Measurements from ENCODE around the gene MAB21L4. TPM values are rescaled to one million over a fixed set of nuclear protein-coding genes. Genes with fewer than 3 reads are reported as not detected.

The MAB21L4 gene
- total RNA-seq, 1 donor from 2014 or later = 2.5 TPM

DNA sequence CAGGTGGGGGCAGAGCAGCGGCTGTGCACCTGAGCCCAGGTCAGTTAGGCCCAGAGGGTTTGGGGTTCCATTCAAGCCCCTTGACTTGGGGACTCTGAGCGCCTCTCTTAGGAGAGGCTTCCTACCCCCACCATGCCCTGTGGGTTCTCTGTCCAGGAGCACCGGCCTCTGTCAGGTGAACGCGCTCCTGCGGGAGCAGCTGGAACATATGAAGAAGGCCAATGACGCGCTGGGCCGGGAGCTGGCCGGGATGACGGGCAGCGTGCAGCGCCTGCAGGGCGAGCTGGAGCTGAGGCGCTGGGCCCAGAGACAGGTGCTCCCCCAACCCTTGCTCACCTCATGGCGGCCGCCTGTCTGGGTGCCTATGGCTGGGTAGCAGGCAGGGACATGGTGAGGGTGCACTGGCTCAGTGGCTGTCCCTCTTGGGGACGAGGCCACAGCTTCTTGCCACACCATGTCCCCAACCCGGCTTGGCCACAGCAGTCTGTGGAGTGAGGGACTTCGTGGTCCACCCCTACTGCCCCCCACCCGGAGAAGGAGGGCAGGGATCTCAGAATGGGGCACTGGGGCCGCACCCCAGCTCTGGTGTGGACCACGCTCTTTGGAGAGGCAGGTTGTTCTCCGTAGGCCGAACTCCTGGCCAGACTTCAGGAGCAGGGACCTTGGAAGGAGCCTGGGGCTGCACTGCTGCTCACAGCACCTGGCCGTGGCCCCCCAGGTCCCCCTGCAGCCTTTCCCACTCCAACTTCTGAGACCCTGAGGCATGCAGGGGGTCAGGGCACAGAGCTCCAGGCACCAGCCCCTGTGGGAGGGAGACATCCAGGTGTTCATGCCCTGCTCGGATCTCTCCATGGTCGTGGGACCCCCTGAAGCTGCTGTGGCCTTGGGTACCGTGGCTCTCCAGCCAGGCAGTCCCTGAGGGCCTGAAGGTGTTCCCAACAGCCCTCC lies 29.9 kb upstream of the MAB21L4 start:
- peak; percentile 42 for DNase-seq (ENCODE audit: low spot score)

DNA sequence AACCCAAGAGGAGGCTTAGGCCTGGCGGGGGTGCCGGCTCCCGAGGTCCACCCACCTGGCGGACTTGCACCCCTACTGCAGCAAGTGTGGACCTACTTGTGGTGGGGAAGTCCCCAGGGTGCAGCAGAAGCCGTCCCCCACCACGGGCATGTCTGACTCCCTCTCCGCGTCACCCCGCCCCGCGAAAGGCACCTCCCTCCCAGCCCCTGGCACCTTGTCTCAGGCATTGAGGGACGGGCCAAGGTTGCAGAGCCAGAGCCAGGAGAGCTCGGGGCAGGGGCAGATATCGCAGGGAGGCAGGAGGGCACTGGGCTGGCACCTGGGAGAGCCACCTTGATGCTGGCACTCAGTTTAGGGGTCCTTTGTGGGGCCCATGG lies 29.2 kb upstream of the MAB21L4 start:
- DNase-seq (ENCODE audit: low spot score) = peak; percentile 42

DNA sequence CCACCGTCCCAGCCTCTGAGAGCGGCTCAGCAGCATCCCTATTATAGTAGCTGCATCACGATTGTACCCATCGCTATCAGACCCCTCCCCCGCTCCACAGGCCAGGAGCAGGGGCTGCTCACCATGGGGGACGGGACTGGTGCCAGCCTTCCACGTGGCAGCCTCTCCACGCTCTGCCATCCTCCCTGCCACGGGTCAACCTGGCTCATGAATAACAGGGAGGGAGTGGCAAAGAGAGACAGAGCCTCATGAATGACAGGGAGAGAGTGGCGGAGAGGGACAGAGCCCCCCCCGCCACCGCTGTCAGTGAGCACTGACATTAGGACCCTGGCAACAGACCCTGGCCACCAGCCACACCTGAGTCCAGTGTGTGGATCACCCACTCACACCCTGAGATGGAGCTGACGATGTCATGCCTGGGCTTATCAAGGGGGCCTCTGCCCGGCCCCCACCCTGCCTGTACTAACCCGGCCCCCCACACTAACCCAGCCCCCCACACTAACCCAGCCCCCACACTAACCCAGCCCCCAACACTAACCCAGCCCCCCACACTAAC lies 27.1 kb upstream of the MAB21L4 start:
- DNase-seq (ENCODE audit: low spot score) = no peak

- DNase-seq (ENCODE audit: low spot score) = peak; percentile 41
Measured at GRCh38 chr2:240922245-240922981, 26.5 kb upstream of the MAB21L4 start.

- DNase-seq (ENCODE audit: low spot score) = peak; percentile 42
Measured at GRCh38 chr2:240921995-240922244, 26.0 kb upstream of the MAB21L4 start.

- peak; percentile 50 for DNase-seq (ENCODE audit: low spot score)
Measured at GRCh38 chr2:240921311-240921994, 25.5 kb upstream of the MAB21L4 start.

GRCh38 chr2:240920783-240921231 lies 24.9 kb upstream of the MAB21L4 start:
- DNase-seq (ENCODE audit: low spot score) = peak; percentile 37

DNA sequence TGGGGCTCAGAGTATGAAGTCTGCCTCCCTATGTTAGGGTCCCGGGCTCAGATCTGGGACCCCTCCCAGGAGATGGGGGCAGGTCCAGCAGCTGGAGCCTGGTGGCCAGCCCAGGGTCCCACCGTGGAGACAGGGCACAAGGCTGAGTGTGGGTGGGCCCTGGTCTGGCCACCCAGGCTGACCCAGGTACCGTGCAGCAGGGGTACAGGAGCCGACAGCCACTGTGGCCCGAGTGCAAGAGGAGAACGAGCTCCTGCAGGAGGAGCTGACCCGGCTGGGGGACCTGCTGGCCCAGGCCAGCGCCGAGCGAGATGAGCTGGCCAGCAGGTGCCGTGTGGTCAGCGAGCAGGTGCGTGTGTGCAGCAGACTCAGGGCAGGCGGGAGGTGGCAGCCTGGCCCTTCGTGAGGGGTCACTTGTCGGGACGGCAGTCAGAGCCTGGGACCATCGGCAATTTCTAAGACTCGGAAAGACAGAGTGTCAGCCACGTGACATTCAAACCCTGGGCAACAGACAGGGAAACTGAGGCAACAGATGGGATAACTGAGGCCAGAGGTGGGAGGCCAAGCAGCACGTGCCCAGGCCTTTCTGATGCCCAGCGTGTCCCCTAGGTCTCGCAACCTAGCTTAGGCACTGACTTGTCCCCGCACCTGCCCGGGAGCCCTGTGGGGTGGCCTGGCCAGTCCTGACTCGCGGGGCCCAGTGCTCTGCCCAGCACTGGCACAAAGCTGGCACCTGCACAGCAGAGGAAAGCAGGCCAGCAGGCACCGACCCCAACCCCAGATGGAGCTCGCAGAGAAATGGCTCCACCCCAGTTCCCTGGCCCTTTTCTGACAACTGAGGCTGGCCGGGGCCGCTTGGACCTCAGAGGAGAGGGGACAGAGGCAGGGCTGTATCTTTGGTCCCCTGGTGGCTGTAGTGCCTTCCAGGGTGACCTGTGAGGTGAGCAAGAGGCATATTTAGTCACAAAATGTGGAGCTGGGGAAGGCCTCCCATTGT lies 24.1 kb upstream of the MAB21L4 start:
- peak; percentile 41 for DNase-seq (ENCODE audit: low spot score)

GRCh38 chr2:240919161-240919781 lies 23.3 kb upstream of the MAB21L4 start:
- no peak for DNase-seq (ENCODE audit: low spot score)

DNA sequence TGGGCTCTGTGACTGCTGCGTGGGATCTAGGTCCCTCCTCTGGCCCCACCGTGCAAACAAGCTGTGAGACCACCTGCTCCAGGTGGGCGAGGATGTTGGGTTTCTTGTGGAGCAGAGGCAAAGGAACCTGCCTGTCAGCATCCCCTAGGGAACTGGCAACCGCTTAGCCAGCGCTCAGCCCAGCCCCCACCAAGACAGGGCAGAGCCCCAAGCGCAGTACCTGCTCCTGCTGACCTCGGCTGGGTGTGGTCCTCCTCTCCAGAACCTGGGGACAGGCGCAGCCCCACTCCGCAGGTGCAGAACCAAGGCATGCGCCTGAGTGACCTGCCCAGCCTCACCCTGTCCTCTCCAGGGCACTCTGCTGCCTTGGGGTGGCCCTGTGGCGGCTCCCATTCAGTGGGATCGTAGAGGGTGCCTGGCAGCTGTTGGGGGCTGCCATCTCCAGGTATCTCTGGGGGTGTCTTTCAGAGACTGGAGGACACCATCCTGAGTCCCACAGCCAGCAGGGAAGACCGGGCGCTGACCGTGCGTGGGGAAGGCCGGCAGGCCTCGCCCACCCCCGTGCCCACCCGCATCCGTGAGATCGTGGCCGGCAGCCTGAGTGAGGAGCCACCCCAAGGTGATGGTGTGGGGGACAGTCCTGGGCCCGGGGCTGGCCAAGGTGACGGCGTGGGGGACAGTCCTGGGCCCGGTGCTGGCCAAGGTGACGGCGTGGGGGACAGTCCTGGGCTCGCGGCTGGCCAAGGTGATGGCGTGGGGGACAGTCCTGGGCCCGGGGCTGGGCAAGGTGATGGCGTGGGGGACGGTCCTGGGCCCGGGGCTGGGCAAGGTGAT lies 22.5 kb upstream of the MAB21L4 start:
- no peak for DNase-seq (ENCODE audit: low spot score)

DNA sequence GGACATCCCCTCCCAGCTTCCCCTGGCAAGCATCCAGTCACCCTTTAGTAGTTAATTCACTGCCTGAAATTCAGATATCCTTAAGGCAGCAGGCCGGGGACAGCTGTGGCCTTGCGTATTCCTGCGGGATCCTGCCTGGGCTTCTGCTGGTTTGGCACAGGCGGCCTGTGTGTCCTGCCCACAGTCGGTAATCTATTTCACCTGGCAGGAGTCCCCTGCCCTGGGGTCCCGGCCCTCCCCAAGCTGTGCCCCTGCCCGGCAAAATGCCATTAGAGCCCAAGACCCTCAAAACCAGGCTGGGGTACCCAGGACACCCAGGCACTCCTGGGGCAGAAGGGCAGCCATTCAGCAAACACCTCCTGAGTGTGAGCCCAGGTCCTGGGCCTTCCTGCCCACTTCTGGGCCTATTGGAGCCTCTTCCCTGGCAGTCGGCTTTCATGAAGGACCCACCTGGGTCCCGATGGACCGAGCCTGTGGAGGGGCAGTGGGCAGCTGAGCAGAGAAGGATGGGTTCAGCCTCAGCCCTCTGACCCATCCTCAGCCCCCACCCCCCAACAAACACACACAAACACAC lies 21.8 kb upstream of the MAB21L4 start:
- DNase-seq (ENCODE audit: low spot score) = no peak

- DNase-seq (ENCODE audit: low spot score) = no peak
Measured at GRCh38 chr2:240917009-240917683, 21.2 kb upstream of the MAB21L4 start.

GRCh38 chr2:240916571-240917008 lies 20.6 kb upstream of the MAB21L4 start:
- DNase-seq (ENCODE audit: low spot score) = peak; percentile 77

DNA sequence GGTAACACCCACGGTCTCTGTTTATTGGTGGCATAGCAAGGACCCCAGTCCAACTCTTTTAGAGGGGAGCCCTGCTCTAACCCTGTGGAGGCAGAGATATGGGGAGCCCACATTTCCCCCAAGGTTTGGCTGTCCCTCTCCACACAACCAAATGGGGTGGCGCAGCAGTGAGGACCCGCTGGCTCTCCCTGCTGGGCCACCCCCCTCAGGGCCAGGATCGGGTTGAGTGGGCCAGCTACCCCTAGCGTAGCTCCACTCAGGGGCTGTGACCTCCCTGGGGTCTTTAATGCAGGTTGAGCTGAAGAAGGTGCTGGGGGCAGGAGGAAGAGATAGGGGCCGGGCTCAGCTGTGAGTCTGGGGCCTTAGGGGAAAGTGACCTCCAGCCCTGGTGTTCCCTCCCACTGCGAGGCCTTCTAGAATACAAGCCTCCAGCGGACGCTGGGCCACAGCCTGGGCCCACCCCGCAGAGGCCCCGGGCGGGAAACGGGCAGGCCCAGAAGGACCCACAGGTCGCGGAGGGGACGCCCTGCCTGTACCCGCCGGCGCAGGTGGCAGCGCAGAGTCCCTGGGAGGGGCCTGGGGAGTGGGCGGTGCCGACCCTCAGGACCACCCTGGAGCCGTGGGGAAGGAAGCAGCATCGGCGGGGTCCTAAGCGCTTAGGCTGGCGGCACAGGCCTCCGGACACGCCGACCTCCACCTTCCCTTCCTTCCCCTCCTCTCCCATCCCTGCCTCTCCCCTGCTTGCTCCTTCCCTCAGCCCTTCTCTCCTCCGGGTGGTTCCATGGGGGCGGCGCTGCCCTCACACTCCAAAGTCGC lies 19.8 kb upstream of the MAB21L4 start:
- DNase-seq (ENCODE audit: low spot score) = no peak

DNA sequence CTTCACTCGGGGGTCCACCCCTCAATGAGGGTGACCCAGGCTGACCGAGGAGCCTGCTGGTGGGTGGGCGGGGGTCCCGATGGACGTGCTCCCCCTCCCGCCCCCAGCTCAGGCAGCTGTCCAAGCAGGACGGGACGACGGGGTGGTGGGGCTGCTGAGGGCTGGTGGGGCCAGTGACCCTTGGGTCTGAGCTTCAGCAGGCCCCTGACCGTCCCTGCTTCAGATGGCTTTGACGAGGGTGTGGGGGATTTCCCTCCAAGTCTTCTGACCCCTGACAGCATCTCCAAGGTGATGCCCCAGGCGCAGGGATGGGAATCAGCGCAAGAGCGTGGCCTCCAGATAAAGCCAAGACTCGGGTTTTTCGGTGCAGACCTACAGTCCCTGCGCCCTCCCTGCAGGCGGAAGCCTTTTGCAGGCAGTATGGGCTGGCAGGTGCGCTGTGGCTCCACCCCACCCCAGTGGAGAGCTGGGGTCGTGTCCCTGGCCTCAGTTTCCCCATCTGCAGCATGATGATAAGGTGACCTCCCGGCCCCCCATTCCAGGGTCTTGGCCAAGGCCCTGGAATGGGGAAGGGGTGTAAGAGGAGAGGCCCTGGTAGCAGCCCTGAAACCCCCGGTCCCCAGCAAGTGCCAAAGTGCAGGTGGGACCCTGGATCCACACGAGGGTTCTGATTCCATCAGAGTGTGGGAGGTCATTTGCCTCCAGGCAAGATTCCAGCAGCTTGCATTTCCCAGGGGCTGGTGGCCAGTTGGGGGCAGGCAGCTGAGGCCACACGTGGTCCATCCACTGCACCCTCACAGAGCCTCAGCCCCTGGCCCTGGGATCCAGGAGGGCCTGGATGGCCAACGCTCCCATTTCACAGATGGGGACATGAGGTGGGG lies 18.9 kb upstream of the MAB21L4 start:
- no peak for DNase-seq (ENCODE audit: low spot score)

GRCh38 chr2:240913810-240914644 lies 18.1 kb upstream of the MAB21L4 start:
- no peak for DNase-seq (ENCODE audit: low spot score)

Measured in ureter (tissue), 1 donor.